GM11168 (cell line): ENCODE results near the gene CCL27.

Experiments
- in situ Hi-C: fragments of 300-500 bp; cut with MboI; formaldehyde crosslinking; loops from one replicate; pipeline ENCODE4 v1.12.0; 2022; ENCODE audit warnings: low sequenced_read_pairs; ENCODE audit not compliant: unreplicated experiment

Gene CCL27

GRCh38 chr9:34685591-34685990, 23.1 kb upstream of the CCL27 start:
- in situ Hi-C loops: no loop called here

- in situ Hi-C loops: no loop called here
These were observed 22.4 kb upstream of the CCL27 start for GRCh38 chr9:34684816-34685215.

GRCh38 chr9:34684145-34684544, 21.7 kb upstream of the CCL27 start:
- in situ Hi-C loops: no loop called here

GRCh38 chr9:34675869-34676268, 13.4 kb upstream of the CCL27 start:
- in situ Hi-C loops: no loop called here

DNA sequence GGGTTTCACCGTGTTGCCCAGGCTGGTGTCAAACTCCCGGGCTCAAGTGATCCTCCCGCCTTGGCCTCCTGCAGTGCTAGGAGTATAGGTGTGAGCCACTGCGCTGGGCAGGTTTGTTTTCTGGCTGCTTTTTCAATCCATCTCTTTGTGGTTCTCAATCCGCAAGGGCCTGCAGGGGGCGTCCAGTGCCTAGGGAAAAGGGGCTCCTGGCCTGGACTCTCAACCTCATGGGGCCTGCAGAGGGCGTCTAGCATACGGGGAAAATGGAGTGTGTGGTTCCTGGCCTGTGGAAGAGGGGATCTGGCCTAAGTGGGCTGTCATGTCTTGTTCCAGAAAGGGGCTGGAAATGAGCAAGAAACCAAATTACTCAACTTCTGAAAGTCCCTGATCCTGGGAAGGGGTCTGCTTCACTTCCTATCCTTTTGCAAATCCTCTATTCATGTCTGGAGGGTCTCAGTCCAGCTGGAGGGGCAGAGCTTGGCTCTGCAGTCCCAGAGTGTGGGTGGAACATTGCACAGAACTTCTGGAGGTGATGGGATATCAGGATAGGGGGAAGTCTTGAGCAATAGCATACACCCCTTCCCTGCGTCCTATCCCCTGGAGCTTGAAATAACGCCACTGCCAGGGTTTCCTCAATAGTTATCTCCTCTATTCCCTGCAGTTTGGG, 12.7 kb upstream of the CCL27 start:
- in situ Hi-C loops: no loop called here

DNA sequence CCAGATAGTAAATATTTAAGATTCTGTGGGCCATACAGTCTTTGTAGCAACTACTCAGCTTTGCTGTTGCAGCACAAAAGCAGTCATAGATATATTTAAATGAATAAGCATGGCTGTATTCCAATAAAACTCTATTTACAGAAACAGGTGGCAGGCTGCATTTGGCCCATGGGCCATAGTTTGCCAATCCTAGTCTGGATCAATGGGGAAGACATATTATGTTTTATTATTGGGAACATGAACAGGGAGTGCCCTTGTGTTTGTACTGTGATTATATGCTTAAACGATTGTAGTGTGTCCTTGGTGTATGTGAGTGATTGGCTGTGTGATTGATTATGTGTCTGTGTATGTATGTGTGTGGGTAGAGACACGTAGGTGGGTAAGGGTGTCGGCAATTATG, 12.0 kb upstream of the CCL27 start:
- in situ Hi-C loops: no loop called here

GRCh38 chr9:34671307-34671706, 8.8 kb upstream of the CCL27 start:
- in situ Hi-C loops: no loop called here

DNA sequence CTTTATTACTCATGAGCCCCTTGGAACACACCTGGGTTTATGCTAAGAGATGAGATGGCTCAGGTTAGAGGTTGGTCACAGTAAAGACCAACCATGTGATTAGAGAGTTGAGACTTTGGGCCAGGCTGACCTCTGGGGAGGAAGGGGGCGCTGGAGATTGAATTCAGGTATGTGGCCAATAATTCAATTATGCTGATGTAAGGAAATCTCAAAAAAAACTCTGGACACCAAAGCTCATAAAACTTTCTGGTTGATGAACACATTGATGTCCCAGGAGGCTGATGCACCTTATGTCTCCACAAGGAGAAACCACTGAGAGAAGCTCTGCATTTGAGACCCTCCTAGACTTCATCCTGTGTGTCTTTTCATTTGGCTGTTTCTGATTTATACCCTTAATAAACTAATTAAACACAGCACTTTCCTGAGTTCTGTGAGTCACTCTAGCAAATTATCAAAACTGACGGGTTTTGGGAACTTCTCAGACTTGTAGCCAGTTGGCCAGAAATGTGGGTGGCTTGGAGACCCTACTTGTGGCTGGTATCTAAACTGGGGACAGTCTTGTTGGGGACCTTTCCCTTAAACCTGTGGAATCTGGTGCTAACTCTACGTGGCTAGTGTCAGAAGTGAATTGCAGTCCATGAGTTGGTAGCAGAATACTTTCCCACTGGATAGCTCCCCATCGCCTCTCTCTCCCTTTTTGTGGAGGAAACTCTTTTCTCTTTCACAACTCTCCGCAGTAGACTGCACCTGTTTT, 7.5 kb upstream of the CCL27 start:
- in situ Hi-C loops: no loop called here

- in situ Hi-C loops: no loop called here
These were observed 3.2 kb upstream of the CCL27 start for GRCh38 chr9:34665381-34666250.

DNA sequence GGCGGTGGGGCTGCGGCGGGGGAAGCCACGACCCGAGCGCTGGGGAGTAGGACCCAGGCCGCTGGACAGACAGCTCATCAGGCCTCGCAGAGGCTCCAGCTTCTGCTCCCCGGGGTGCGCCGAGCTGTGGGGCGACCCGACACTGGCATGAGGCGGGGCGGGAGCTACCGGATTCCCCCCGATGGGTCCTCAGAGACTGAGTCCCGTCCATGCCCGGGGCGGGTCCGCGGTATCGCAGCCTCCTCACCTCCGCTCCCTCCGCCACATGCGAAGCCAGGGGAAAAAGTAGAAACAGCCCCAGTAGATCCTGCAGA, 2.6 kb upstream of the CCL27 start:
- in situ Hi-C loops: no loop called here

DNA sequence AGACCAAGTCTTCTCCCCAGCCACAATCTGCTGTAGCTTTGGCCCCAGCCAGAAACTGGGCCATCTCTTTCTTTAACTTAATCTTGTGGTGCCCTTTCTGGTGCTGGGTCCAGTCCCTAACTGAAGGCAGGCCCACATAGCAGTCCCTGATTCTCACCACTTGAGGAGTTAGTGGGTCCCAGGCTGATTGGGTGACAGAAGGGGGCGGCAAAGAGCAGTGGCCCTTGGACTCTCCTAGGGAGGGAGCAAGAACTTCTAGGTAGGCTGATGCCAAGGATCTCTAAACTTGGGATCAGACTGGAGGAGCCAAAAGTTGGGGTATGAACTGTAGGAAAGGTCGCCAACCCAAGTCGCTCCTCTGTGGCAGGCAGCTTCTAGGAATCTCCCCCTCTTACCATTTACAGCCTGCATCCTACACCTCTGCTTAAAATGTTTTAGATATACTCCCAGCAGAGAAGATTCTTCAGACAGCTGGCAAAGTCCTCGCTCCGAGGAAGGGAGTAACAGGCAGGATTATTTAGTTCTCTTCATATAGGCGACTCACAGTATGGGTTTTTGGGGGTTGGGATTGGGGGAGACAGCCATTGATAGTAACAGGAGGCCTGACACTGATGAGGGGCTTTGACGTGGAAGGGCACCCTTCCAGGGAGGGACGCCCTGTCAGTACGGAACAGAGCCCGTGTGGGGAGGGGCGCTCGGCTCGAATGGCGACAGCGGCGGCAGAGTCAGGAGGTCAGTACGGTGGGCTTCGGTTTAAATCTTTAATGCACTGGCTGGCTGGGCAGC, 2.0 kb upstream of the CCL27 start:
- in situ Hi-C loops: no loop called here

GRCh38 chr9:34663303-34663605, 797 bp upstream of the CCL27 start:
- in situ Hi-C loops: no loop called here

DNA sequence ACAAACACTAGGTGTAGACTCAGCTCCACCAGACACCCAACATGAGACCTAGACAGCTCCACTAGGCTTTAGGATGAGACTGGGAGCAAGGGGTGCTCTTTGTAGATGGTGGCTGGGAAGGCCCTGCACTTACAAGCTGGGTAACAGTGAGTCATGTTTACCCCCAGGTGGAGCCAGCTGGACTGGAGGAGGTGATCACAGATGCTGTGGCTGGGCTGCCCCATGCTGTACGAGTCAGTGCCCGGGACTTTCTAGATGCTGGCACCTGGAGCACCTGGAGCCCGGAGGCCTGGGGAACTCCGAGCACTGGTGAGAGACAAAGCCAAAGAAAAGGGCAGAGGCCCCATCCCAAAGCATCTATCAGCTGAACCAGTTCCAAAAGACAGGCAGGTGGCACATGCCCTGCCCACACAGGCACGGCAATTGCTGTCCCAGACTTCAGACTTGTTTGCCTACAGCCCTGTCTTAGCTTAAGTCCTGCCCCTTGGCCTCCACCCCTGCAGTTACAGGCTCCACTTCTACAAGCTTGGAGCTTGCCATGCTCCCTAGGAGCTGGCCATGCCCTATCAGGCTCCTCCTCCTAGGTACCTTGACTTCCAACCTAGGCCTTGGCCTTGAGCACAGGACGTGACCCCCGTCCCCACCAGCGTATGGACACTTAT, 2.7 kb downstream of the CCL27 start:
- in situ Hi-C loops: no loop called here

DNA sequence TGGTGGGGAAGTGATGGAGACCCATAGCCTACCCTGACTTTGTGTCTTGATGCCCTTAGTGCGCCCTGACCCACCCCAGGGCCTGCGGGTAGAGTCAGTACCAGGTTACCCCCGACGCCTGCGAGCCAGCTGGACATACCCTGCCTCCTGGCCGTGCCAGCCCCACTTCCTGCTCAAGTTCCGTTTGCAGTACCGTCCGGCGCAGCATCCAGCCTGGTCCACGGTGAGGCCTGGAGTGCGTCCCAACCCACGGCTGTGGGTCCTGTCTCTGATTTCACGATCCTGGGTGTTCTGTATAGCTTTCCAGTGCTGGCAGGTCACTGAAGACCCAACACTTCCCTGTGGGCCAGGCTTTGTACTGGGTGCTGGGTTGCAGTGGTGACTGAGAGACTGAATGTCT, 4.0 kb downstream of the CCL27 start:
- in situ Hi-C loops: no loop called here

- in situ Hi-C loops: no loop called here
These were observed 5.5 kb downstream of the CCL27 start for GRCh38 chr9:34656992-34657391.

DNA sequence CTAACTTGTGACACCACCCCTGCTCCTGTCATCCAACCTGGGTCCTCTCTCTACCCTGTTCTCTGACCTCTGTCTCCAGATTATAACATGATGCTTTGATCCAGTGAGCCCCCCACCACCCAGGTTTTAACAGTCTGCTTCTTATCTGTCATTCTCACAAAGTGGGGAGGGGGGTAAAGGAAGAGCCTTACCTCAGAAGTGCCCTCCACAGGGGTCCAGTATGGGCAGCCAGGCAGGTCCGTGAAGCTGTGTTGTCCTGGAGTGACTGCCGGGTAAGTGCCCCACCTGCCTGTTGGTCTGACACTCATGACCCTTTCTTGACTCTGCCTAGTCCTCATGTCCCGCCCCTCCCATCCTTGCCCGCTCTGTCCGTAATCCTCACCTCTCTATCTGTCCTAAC, 7.1 kb downstream of the CCL27 start:
- in situ Hi-C loops: no loop called here

DNA sequence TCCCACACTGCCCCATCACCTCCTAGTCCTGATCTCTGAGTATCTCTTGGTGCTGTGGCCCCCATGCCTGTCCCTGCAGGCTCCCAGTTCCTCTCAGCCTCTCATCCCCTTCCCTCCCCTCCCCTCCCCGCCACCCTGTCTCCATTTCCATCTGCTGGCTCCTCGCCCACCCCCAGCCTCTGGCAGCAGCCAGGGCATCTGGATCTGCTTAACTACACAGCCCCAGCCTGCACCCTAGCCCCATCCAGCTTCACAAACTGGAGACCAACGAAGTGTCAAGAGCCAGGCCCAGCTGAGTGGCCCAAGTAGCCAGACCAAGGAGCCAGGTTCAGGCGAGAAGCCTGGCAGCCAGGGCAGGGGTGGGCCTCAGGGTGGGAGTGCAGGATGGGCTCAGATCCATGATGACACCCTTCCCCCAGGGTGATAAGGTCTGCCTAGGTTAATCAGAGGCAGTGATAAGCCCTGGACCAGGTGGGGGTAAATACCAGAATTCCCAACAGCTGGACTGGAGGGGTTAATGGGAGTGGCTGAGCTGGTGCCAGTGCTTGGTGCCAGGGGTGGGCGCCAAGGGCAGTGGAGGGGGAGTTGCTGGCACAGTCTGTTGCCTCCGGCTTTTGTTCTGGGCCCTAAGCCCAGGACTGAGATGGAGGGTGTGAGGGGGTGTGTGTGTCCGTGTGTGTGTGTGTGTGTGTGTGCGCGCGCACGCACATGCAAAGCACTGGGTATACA, 8.0 kb downstream of the CCL27 start:
- in situ Hi-C loops: no loop called here

- in situ Hi-C loops: no loop called here
These were observed 9.0 kb downstream of the CCL27 start for GRCh38 chr9:34653151-34654072.

GRCh38 chr9:34652602-34653000, 9.9 kb downstream of the CCL27 start:
- in situ Hi-C loops: no loop called here
